GM18517 (cell line): Measurements from ENCODE around the gene STRIT1.
"Not testable (repeated sequence)": the region's sequence is repeated elsewhere in the genome, so short reads cannot be mapped to it uniquely, and the experiment has no call there.

Source experiments
- ATAC-seq: cut with Tn5 transposase; IDR thresholded peaks from one replicate; pipeline ENCODE4 v1.9.1; 2021; ENCODE audit warnings: mild to moderate bottlenecking, moderate library complexity; ENCODE audit not compliant: unreplicated experiment

STRIT1 gene

GRCh38 chr3:155313916-155314315 is 20.4 kb upstream of the STRIT1 start:
- no peak for ATAC-seq

GRCh38 chr3:155313300-155313699 is 19.8 kb upstream of the STRIT1 start:
- ATAC-seq = no peak

- no peak for ATAC-seq
Observed at GRCh38 chr3:155312781-155313180, 19.3 kb upstream of the STRIT1 start.

- ATAC-seq = no peak
Observed at GRCh38 chr3:155309581-155309980, 16.1 kb upstream of the STRIT1 start.

GRCh38 chr3:155308831-155309230 is 15.3 kb upstream of the STRIT1 start:
- ATAC-seq = no peak

- no peak for ATAC-seq
Observed at GRCh38 chr3:155307183-155307582, 13.7 kb upstream of the STRIT1 start.

GRCh38 chr3:155304394-155304793 is 10.9 kb upstream of the STRIT1 start:
- no peak for ATAC-seq

DNA sequence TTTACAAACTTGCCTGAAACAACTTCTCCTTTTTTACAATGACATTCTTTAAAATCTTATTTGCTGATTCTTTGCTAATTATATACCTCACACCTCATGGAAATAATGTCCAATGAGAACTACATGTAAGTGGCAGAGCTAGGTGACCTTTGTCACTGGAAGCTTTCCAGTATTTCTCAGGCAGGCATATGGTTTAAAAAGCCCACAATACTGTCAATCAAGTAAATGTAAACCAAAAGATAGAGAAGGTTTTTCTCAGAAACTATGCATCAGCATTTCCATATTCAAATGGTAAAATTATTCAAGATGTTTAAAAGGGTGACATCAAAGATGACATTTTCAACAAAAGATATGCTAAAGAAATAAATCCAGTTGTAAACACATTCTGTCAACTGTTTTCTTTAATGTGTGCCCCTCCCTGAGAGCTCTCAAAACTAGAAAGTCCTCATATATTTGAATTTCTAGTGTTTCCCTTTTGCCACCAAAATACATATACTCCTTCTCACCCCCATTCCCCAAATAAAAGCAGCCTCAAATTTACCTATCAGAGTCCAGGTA is 10.1 kb upstream of the STRIT1 start:
- no peak for ATAC-seq

DNA sequence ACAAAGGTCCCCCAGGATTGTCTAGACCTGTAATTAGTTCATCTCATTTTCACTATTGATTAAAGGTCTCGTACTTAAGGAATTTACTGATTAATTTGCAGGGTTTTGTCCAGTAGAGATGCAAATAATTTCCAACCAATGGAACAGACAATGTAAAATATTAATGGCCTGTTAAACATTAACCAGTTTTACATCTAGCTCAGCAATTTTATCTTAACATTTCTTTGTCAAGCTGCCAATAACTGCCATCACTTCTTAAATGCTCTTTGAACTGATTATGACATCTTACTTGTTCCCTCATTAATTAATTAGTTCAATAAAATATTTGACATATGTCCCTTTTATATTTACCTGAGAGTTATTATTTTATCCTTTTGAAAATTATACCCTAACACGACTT is 9.4 kb upstream of the STRIT1 start:
- ATAC-seq = no peak

DNA sequence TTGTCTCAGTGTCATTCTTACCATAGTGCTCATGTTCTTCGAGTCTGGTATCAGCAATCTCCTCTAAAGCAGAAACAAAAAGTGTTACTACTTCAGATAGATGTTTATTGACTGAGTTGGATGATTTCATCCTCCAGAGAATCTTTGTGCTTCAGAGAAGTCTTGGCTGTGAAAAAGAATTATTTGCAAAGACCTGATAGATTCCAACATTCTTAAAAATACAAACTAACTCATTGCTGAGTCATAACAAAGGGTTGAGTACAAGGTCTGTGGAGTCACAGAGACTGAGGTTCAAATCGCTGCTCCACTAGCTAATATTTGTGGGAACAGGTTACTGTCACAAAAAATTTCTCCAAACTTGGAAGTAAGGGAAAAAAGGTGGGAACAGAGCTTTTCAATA is 9.0 kb upstream of the STRIT1 start:
- ATAC-seq = no peak

DNA sequence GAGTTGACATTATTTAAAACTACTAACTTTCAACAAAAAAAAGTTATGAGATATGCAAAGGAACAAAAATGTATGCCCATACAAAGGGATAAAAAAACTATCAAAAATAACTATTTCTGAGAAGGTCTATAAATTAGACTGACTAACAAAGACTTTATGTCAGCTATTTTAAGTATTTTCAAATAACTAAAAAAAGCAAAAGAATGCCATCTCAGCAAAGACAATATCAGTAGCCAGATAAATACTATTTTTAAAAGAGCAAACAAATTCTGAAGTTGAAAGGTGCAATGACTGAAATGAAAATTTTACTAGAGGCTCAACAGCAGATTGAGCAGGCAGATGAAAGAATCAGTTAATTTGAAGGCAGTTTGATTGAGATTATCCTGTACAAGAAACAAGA is 3.6 kb upstream of the STRIT1 start:
- no peak for ATAC-seq

GRCh38 chr3:155296413-155296812 is 2.9 kb upstream of the STRIT1 start:
- ATAC-seq = no peak

- ATAC-seq = no peak
Observed at GRCh38 chr3:155292693-155293092, 790 bp downstream of the STRIT1 start.

DNA sequence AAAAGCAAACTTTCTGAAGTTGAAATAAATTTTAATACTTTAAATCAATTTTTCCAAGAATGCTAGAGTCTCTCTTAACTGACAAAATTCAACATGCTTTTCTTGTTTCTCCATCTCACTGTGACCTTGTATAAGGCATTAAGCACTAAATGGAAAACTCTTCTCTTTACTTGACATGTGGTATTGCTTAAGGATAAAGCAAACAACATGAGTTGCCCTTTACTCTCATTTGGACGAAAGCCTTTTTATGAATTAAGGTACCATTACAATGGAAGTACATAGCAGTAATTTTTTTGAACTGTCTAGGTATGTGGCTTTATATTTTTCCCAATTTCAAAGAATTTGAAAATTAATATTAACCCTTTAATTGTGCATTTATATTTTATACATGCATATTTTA is 1.4 kb downstream of the STRIT1 start:
- ATAC-seq = no peak

DNA sequence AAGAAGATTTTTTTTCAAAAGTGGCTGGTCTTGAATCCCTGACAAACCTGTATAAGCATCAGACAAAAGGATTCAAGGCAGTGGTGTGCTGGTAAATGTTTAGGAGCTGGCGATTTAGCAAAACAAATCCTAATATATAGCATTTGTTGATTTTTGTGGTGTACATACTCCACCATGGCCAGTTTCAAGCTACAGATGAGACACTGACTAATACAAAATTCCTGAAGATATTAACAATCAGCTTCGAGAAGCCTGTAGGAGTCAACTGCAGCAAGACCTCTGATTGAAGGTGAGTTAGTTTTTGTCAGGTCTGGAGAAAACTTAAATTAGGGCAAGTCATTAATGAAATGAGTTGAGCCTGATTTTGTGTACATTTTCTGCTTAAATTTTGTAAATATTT is 6.7 kb downstream of the STRIT1 start:
- ATAC-seq = no peak

DNA sequence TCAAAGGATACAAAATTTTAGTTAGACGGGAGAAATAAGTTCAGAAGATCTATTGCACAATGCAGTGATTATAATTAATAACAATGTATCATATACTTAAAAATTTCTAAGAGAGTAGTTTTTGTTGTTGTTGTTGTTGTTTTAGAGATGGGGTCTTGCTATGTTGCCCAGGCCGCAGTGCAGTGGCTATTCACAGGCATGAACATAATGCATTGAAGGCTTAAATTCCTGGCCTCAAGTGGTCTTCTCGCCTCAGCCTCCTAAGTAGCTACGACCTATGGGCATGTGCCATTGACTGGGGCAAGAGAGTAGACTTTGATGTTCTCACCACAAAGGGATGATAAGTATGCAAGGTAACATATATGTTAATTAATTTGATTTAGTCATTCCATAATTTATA is 7.5 kb downstream of the STRIT1 start:
- ATAC-seq = no peak

- ATAC-seq = no peak
Observed at GRCh38 chr3:155283092-155284056, 10.1 kb downstream of the STRIT1 start.

GRCh38 chr3:155282385-155283091 is 10.9 kb downstream of the STRIT1 start:
- no peak for ATAC-seq

GRCh38 chr3:155281912-155282311 is 11.6 kb downstream of the STRIT1 start:
- no peak for ATAC-seq

DNA sequence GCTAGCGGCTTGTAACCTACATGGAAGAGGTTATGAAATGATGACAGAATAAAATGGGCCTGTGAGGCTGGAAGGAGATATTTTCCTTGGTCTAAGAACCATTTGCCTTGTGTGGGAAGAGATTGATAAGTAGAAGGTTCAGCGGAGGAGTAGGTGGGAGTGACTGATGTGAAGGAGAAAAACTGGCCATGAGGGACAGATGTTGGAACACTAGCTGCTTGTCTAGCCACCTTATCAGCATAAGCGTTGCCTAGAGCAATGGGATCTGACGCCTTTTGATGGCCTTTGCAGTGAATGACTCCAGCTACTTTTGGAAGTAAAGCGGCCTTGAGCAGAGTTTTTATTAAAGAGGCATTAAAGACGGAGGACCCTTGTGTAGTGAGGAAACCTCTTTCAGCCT is 17.4 kb downstream of the STRIT1 start:
- not testable (repeated sequence) for ATAC-seq

DNA sequence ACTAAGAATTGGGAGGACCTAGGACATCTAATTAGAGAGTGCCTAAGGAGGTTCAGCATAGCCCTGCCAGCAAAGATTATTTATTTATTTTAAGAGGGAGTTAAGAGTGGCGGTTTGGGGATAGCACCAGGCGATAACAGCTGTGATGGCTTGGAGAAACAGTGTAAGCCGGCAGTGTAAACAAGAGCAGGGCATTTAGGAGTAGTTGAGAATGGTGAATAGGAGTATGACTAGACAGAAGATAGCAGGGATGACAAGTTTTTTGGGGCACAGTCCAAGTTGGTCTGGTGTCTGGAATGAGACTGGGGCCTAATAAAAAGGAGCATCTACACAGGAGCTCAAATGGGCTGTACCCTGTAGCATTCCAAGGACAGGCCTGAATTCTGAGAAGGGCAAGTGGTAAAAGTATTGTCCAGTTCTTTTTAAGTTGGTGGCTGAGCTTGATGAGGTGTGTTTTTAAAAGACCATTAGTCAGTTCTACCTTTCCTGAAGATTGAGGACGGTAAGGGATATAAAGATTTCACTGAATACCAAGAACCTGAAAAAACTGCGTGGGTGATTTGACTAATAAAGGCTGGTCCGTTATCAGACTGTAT is 18.2 kb downstream of the STRIT1 start:
- ATAC-seq = not testable (repeated sequence)
